ENCODE data around the gene DICER1.
A peak's percentile ranks its signal among the peaks of the same experiment; 100 is the strongest.

DICER1 gene

GRCh38 chr14:95059126-95059525 lies 98.2 kb downstream of the DICER1 start:
- Histone ChIP-seq H3K36me3 (no peaks in the 10 kb centered on the region), H3K27me3 (no peaks in the 10 kb centered on the region), H3K4me1 (no peaks in the 10 kb centered on the region), H3K9me3 (no peaks in the 10 kb centered on the region), H3K27ac (no peak overlapping the region), H3K4me3 (no peak overlapping the region)
- DNase-seq = no peak
- intact Hi-C loops (cut with DNase I; ENCODE audit: low total_unique reads) = no loop called here
- TF ChIP-seq CTCF (IDR thresholded peaks at IDR 0.05) = no peak

GRCh38 chr14:95058491-95058890 lies 98.8 kb downstream of the DICER1 start:
- H3K9me3 ChIP-seq = no peaks in the 10 kb centered on the region
- intact Hi-C loops (cut with DNase I; ENCODE audit: low total_unique reads) = loop anchor here (1.0 kb wide), 1 partner anchor 85 kb away; no protein-coding TSS in a partner anchor

GRCh38 chr14:95057851-95058250 lies 99.5 kb downstream of the DICER1 start:
- Histone ChIP-seq H3K27me3 (no peaks in the 10 kb centered on the region), H3K4me1 (no peaks in the 10 kb centered on the region), H3K36me3 (no peaks in the 10 kb centered on the region), H3K9me3 (no peaks in the 10 kb centered on the region), H3K4me3 (no peak overlapping the region), H3K27ac (no peak overlapping the region)
- no peak for DNase-seq
- no peak for TF ChIP-seq CTCF (IDR thresholded peaks at IDR 0.05)
- intact Hi-C loops (cut with DNase I; ENCODE audit: low total_unique reads) = loop anchor here (1.0 kb wide), 1 partner anchor 85 kb away; no protein-coding TSS in a partner anchor

More at GRCh38 chr14:95058491-95058890, 98.8 kb downstream of the DICER1 start:
- no peaks in the 10 kb centered on the region for H3K36me3 ChIP-seq
- H3K27ac ChIP-seq = no peak overlapping the region
- H3K27me3 ChIP-seq = no peaks in the 10 kb centered on the region
- no peak overlapping the region for H3K4me3 ChIP-seq
- DNase-seq = no peak
- no peak for TF ChIP-seq CTCF (IDR thresholded peaks at IDR 0.05)
- H3K4me1 ChIP-seq = no peaks in the 10 kb centered on the region

- intact Hi-C loops (cut with DNase I; ENCODE audit: low total_unique reads) = no loop called here
- Histone ChIP-seq H3K27ac (no peak overlapping the region), H3K27me3 (no peaks in the 10 kb centered on the region), H3K4me1 (no peaks in the 10 kb centered on the region), H3K4me3 (no peak overlapping the region), H3K36me3 (no peaks in the 10 kb centered on the region), H3K9me3 (no peaks in the 10 kb centered on the region)
- no peak for DNase-seq
- no peak for TF ChIP-seq CTCF (IDR thresholded peaks at IDR 0.05)
Measured at GRCh38 chr14:95057147-95057546, 100.2 kb downstream of the DICER1 start.

- Histone ChIP-seq H3K4me1 (no peaks in the 10 kb centered on the region), H3K9me3 (no peaks in the 10 kb centered on the region), H3K27ac (no peak overlapping the region), H3K36me3 (no peaks in the 10 kb centered on the region), H3K27me3 (no peaks in the 10 kb centered on the region), H3K4me3 (no peak overlapping the region)
- intact Hi-C loops (cut with DNase I; ENCODE audit: low total_unique reads) = no loop called here
- TF ChIP-seq CTCF (IDR thresholded peaks at IDR 0.05) = no peak
- DNase-seq = peak in 1 of 2 donors; percentile 54
Measured at GRCh38 chr14:95056476-95056875, 100.9 kb downstream of the DICER1 start.

- H3K27me3 ChIP-seq = no peaks in the 10 kb centered on the region
- DNase-seq = peak in 1 of 2 donors; percentile 53
- H3K4me1 ChIP-seq = no peaks in the 10 kb centered on the region
- H3K9me3 ChIP-seq = no peaks in the 10 kb centered on the region
- no peak overlapping the region for H3K4me3 ChIP-seq
- intact Hi-C loops (cut with DNase I; ENCODE audit: low total_unique reads) = no loop called here
- TF ChIP-seq CTCF (IDR thresholded peaks at IDR 0.05) = no peak
- H3K27ac ChIP-seq = no peak overlapping the region
- H3K36me3 ChIP-seq = no peaks in the 10 kb centered on the region
Measured at GRCh38 chr14:95055318-95055717, 102.0 kb downstream of the DICER1 start.
